Stimulated activated naive CD8-positive, alpha-beta T cell treated with anti-CD3 and anti-CD28 coated beads, Interleukin-15, Interleukin-2, amounts not matched to agents 100 U/mL and 50 U/mL, for 24 hours (primary cell): Measurements from ENCODE around the gene PRSS50.

Source experiments
- ATAC-seq: fragments of 150-1000 bp; cut with Tn5 transposase; one replicate; pipeline ENCODE4 v1.10.0; 2021
- DNase-seq: peaks from one replicate; pipeline ENCODE4 v3.0.0; 2021

Gene PRSS50

GRCh38 chr3:46692566-46692990, 25.1 kb downstream of the PRSS50 start:
- DNase-seq (peak; percentile 11), ATAC-seq (no peak)

- no peak for DNase-seq
- ATAC-seq, result no peak
Measured at GRCh38 chr3:46690798-46691197, 26.9 kb downstream of the PRSS50 start.

GRCh38 chr3:46685446-46685845, 32.2 kb downstream of the PRSS50 start:
- DNase-seq (no peak), ATAC-seq (no peak)

GRCh38 chr3:46684891-46685290, 32.8 kb downstream of the PRSS50 start:
- DNase-seq (no peak), ATAC-seq (no peak)

- ATAC-seq, result no peak
- DNase-seq, result no peak
Measured at GRCh38 chr3:46682974-46683373, 34.7 kb downstream of the PRSS50 start.

- DNase-seq (no peak), ATAC-seq (no peak)
Measured at GRCh38 chr3:46681856-46682540, 35.7 kb downstream of the PRSS50 start.

GRCh38 chr3:46681387-46681786, 36.3 kb downstream of the PRSS50 start:
- no peak for ATAC-seq
- DNase-seq, result no peak

- no peak for DNase-seq
- ATAC-seq, result no peak
Measured at GRCh38 chr3:46680298-46680826, 37.3 kb downstream of the PRSS50 start.

- DNase-seq (no peak), ATAC-seq (no peak)
Measured at GRCh38 chr3:46679681-46680080, 38.0 kb downstream of the PRSS50 start.

GRCh38 chr3:46678280-46678679, 39.4 kb downstream of the PRSS50 start:
- no peak for DNase-seq
- no peak for ATAC-seq

GRCh38 chr3:46677411-46677726, 40.3 kb downstream of the PRSS50 start:
- DNase-seq, result no peak
- no peak for ATAC-seq

GRCh38 chr3:46676601-46677410, 40.9 kb downstream of the PRSS50 start:
- DNase-seq, result no peak
- ATAC-seq, result no peak

- no peak for ATAC-seq
- no peak for DNase-seq
Measured at GRCh38 chr3:46675843-46676567, 41.7 kb downstream of the PRSS50 start.

- DNase-seq, result no peak
- no peak for ATAC-seq
Measured at GRCh38 chr3:46675426-46675825, 42.2 kb downstream of the PRSS50 start.

GRCh38 chr3:46674031-46674845, 43.4 kb downstream of the PRSS50 start:
- no peak for DNase-seq
- no peak for ATAC-seq

- ATAC-seq, result no peak
- no peak for DNase-seq
Measured at GRCh38 chr3:46673151-46674030, 44.3 kb downstream of the PRSS50 start.

- ATAC-seq (no peak), DNase-seq (no peak)
Measured at GRCh38 chr3:46672349-46672695, 45.3 kb downstream of the PRSS50 start.

- DNase-seq (no peak), ATAC-seq (no peak)
Measured at GRCh38 chr3:46671541-46672348, 45.9 kb downstream of the PRSS50 start.

- ATAC-seq, result no peak
- DNase-seq, result peak; percentile 1
Measured at GRCh38 chr3:46670891-46671427, 46.7 kb downstream of the PRSS50 start.
